Ishikawa (cell line): ENCODE data around the gene SDSL.

ENCODE experiments used
- CEBPB ChIP-seq: IDR thresholded peaks from 2 replicates; pipeline ENCODE4 v1.6.1; 2012
- CREB1 ChIP-seq: IDR thresholded peaks from 2 replicates; pipeline ENCODE4 v1.6.1; 2012; ENCODE audit warnings: low read depth
- EP300 ChIP-seq: IDR thresholded peaks from 2 replicates; pipeline ENCODE4 v1.6.1; 2012; ENCODE audit warnings: borderline replicate concordance
- FOXM1 ChIP-seq: IDR thresholded peaks from 2 replicates; pipeline ENCODE4 v1.6.1; 2012; ENCODE audit warnings: low read depth, borderline replicate concordance
- MAX ChIP-seq: IDR thresholded peaks from 2 replicates; pipeline ENCODE4 v1.6.1; 2012
- NFIC ChIP-seq: IDR thresholded peaks from 2 replicates; pipeline ENCODE4 v1.6.1; 2012
- RAD21 ChIP-seq: IDR thresholded peaks from 2 replicates; pipeline ENCODE4 v1.6.1; 2012; ENCODE audit warnings: low read depth
- TAF1 ChIP-seq: IDR thresholded peaks from 2 replicates; pipeline ENCODE4 v1.6.1; 2012; ENCODE audit warnings: low read depth, mild to moderate bottlenecking
- TCF12 ChIP-seq: IDR thresholded peaks from 2 replicates; pipeline ENCODE4 v1.6.1; 2012; ENCODE audit warnings: low read depth
- USF1 ChIP-seq: IDR thresholded peaks from 2 replicates; pipeline ENCODE4 v1.6.1; 2012
- YY1 ChIP-seq: IDR thresholded peaks from 2 replicates; pipeline ENCODE4 v1.6.1; 2012; ENCODE audit warnings: low read depth
- TF ChIP-seq, protein P1 (sequence below): IDR thresholded peaks from 2 replicates; pipeline ENCODE4 v1.6.1; 2012; ENCODE audit warnings: low read depth, mild to moderate bottlenecking

- TF ChIP-seq, protein P1, sequence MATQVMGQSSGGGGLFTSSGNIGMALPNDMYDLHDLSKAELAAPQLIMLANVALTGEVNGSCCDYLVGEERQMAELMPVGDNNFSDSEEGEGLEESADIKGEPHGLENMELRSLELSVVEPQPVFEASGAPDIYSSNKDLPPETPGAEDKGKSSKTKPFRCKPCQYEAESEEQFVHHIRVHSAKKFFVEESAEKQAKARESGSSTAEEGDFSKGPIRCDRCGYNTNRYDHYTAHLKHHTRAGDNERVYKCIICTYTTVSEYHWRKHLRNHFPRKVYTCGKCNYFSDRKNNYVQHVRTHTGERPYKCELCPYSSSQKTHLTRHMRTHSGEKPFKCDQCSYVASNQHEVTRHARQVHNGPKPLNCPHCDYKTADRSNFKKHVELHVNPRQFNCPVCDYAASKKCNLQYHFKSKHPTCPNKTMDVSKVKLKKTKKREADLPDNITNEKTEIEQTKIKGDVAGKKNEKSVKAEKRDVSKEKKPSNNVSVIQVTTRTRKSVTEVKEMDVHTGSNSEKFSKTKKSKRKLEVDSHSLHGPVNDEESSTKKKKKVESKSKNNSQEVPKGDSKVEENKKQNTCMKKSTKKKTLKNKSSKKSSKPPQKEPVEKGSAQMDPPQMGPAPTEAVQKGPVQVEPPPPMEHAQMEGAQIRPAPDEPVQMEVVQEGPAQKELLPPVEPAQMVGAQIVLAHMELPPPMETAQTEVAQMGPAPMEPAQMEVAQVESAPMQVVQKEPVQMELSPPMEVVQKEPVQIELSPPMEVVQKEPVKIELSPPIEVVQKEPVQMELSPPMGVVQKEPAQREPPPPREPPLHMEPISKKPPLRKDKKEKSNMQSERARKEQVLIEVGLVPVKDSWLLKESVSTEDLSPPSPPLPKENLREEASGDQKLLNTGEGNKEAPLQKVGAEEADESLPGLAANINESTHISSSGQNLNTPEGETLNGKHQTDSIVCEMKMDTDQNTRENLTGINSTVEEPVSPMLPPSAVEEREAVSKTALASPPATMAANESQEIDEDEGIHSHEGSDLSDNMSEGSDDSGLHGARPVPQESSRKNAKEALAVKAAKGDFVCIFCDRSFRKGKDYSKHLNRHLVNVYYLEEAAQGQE = no peak
- TF ChIP-seq TCF12 = no peak
- TF ChIP-seq RAD21 = no peak
- no peak for TF ChIP-seq EP300
- TF ChIP-seq YY1 = no peak
- no peak for TF ChIP-seq CREB1
- no peak for TF ChIP-seq MAX
- no peak for TF ChIP-seq NFIC
- TF ChIP-seq TAF1 = no peak
- no peak for TF ChIP-seq USF1
- TF ChIP-seq CEBPB = no peak
- TF ChIP-seq FOXM1 = no peak
Measured at GRCh38 chr12:113399490-113399889, 22.7 kb upstream of the SDSL start.
